DOHH2 (cell line): ENCODE data around the gene DNAJC18.

Source experiments
- CTCF ChIP-seq: fragments of 200-600 bp; sonication (generic); IDR thresholded peaks from one replicate; pipeline ENCODE4 v1.5.1; 2014; ENCODE audit warnings: antibody characterized with exemption, mild to moderate bottlenecking, low read depth, low read length; ENCODE audit not compliant: poor library complexity, severe bottlenecking
- EZH2phosphoT487 ChIP-seq: fragments of 200-600 bp; sonication (generic); IDR thresholded peaks from 2 replicates; pipeline ENCODE4 v1.6.1; 2017; ENCODE audit warnings: borderline replicate concordance, mild to moderate bottlenecking, antibody characterized with exemption, low read length, moderate library complexity, mixed read lengths

GRCh38 chr5:139460455-139460854, 21.1 kb upstream of the DNAJC18 start:
- TF ChIP-seq CTCF (no peak), EZH2phosphoT487 (no peak)
